ENCODE measurements around the gene BDH2.

Gene BDH2

DNA sequence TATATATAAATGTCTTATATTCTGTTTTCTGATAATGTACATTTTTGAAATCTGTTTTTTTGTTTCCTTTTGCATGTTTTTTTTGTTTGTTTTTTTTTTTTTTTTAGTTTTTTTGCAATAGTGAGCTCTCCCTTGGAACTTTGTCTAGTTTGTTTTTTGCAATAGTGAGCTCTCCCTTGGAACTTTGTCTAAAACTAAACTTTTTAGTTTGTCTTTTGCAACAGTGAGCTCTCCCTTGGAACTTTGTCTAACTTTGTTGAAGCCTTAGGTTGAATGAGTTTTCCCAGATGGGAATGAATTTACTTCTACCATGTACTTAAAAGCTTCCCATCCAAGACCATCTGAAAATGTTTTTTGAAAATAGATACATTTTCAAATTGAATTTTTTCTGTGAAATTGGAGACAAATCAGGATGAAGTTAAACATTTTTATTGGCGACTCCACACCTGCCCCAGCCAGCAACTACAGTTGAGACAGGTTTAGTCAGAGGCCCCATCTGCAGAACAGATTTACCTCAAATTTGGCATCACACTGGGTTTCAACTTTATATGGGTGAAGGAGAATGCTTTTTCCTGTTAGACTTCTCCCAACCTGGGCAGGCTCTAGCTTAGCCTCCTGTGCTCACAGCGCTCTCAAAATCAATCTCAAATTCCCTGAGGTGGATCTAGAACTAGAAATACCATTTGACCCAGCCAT, 39.0 kb downstream of the BDH2 start:
- no peak overlapping the region for H3K27ac ChIP-seq (ENCODE audit: low read length)
- no peaks in the 10 kb centered on the region for H3K4me1 ChIP-seq (ENCODE audit: control insufficient read depth, insufficient read depth, low read length)

DNA sequence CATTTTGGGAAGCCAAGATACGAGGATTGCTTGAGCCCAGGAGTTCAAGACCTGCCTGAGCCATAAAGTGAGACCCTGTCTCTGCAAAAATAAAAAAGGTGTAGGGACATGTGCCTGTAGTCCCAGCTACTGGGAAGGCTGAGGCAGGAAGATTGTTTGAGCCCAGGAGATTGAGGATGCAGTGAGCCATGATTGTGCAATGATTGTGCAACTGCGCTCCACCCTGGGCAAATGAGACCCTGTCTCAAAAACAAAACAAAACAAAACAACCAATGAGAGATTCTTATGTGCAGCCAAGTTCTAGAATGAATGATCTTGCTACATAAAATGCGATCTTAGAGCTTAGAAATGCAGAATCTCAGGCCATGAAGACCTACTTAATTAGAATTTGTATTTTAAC, 45.6 kb downstream of the BDH2 start:
- no peaks in the 10 kb centered on the region for H3K27me3 ChIP-seq (ENCODE audit: control insufficient read depth in 1 of 2, insufficient read depth in 2 of 2, low read length in 2 of 2)
- H3K27ac ChIP-seq (ENCODE audit: low read length): no peak overlapping the region
- no peak overlapping the region for H3K9ac ChIP-seq (ENCODE audit: low read length in 2 of 2)
- H3K4me1 ChIP-seq (ENCODE audit: control insufficient read depth, insufficient read depth, low read length): no peaks in the 10 kb centered on the region
- H3K9me3 ChIP-seq (ENCODE audit: control insufficient read depth in 2 of 2, low read length in 2 of 2): no peaks in the 10 kb centered on the region
- H3K36me3 ChIP-seq (ENCODE audit: control insufficient read depth in 2 of 2, insufficient read depth in 2 of 2, low read length in 2 of 2): peaks cover 0 to 2% of the 10 kb centered on the region in 2 donors
- H3K4me3 ChIP-seq (ENCODE audit: low read length in 2 of 2): no peak overlapping the region

More for the DNA sequence above, 39.0 kb downstream of the BDH2 start:
- Histone ChIP-seq H3K36me3 (ENCODE audit: control insufficient read depth in 2 of 2, insufficient read depth in 2 of 2, low read length in 2 of 2) (no peaks in the 10 kb centered on the region), H3K9me3 (ENCODE audit: control insufficient read depth in 2 of 2, low read length in 2 of 2) (no peaks in the 10 kb centered on the region), H3K27me3 (ENCODE audit: control insufficient read depth in 1 of 2, insufficient read depth in 2 of 2, low read length in 2 of 2) (no peaks in the 10 kb centered on the region), H3K9ac (ENCODE audit: low read length in 2 of 2) (no peak overlapping the region), H3K4me3 (ENCODE audit: low read length in 2 of 2) (no peak overlapping the region)

DNA sequence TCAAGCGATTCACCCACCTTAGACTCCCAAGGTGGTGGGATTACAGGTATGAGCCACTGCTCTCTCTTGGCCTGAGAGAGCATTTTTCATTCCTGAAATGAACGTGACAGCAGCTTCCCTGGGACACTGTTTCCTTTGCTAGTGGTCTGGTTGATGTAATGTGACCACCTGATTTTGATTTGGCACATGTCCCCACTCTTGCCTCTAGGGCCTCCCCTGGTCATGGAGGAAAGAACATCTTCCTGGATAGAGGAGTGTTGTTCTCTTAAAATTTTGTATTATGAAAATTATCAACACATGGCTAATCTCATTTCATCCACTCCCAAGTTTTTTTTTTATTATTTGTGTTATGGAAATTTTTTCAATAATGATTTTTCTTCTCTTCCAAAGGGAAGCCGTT, 46.9 kb downstream of the BDH2 start:
- Histone ChIP-seq H3K4me3 (ENCODE audit: low read length in 2 of 2) (no peak overlapping the region), H3K9me3 (ENCODE audit: control insufficient read depth in 2 of 2, low read length in 2 of 2) (no peaks in the 10 kb centered on the region), H3K27ac (ENCODE audit: low read length) (no peak overlapping the region), H3K4me1 (ENCODE audit: control insufficient read depth, insufficient read depth, low read length) (no peaks in the 10 kb centered on the region), H3K27me3 (ENCODE audit: control insufficient read depth in 1 of 2, insufficient read depth in 2 of 2, low read length in 2 of 2) (no peaks in the 10 kb centered on the region), H3K36me3 (ENCODE audit: control insufficient read depth in 2 of 2, insufficient read depth in 2 of 2, low read length in 2 of 2) (peaks cover 4 to 8% of the 10 kb centered on the region in 2 donors), H3K9ac (ENCODE audit: low read length in 2 of 2) (no peak overlapping the region)

DNA sequence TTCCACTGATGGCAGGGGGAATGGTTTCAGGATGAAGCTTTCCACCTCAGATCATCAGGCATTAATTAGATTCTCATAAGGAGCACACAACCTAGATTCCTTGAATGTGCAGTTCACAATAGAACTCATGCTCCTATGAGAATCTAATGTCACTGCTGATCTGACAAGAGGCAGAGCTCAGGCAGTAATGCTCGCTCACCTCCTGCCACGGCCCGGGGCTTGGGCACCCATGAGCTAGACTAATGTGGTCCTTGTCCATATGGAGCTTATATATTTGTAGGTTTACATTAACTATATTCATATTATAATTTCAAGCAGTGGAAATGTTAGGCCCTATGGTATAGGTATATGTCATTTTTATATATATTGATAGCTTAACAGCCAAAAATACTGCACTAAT, 47.5 kb downstream of the BDH2 start:
- Histone ChIP-seq H3K27me3 (ENCODE audit: control insufficient read depth in 1 of 2, insufficient read depth in 2 of 2, low read length in 2 of 2) (no peaks in the 10 kb centered on the region), H3K9me3 (ENCODE audit: control insufficient read depth in 2 of 2, low read length in 2 of 2) (no peaks in the 10 kb centered on the region), H3K27ac (ENCODE audit: low read length) (no peak overlapping the region), H3K4me3 (ENCODE audit: low read length in 2 of 2) (no peak overlapping the region), H3K9ac (ENCODE audit: low read length in 2 of 2) (no peak overlapping the region), H3K36me3 (ENCODE audit: control insufficient read depth in 2 of 2, insufficient read depth in 2 of 2, low read length in 2 of 2) (peaks cover 4 to 8% of the 10 kb centered on the region in 2 donors), H3K4me1 (ENCODE audit: control insufficient read depth, insufficient read depth, low read length) (no peaks in the 10 kb centered on the region)

DNA sequence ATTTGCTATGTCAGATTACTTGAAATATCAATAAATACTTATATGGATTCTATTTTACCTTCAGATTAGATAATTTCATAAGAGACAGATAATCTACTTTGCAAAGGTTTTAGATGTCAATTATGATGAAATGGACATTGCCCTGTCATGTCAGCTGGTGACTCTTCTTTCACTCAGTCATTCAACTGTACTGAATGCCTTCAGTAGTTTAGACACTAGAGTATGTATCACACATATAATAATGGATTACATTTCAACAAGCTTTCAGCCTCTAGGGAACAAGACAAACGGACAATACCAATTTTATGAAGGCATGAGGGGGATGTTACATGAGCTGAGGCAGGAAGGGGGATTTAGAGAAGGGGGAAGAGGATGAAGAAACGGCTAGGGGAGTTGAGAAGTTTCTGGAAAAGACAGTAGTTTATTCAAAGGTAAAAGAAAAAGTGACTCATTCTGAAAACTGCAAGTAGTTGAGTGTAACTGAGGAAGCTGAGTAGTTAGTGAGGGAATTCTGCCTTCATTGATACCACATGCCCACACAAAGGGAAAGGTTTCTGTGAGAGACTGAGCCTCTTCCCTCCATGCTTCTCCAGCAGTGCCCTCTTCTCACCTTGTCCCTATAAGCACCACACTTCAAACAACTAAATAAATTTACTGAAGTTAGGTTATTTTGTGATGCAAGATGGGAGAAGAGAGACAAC, 48.7 kb downstream of the BDH2 start:
- Histone ChIP-seq H3K27ac (ENCODE audit: low read length) (no peak overlapping the region), H3K4me3 (ENCODE audit: low read length in 2 of 2) (no peak overlapping the region), H3K27me3 (ENCODE audit: control insufficient read depth in 1 of 2, insufficient read depth in 2 of 2, low read length in 2 of 2) (no peaks in the 10 kb centered on the region), H3K9me3 (ENCODE audit: control insufficient read depth in 2 of 2, low read length in 2 of 2) (no peaks in the 10 kb centered on the region), H3K36me3 (ENCODE audit: control insufficient read depth in 2 of 2, insufficient read depth in 2 of 2, low read length in 2 of 2) (peaks cover 4 to 8% of the 10 kb centered on the region in 2 donors), H3K4me1 (ENCODE audit: control insufficient read depth, insufficient read depth, low read length) (no peaks in the 10 kb centered on the region), H3K9ac (ENCODE audit: low read length in 2 of 2) (no peak overlapping the region)

DNA sequence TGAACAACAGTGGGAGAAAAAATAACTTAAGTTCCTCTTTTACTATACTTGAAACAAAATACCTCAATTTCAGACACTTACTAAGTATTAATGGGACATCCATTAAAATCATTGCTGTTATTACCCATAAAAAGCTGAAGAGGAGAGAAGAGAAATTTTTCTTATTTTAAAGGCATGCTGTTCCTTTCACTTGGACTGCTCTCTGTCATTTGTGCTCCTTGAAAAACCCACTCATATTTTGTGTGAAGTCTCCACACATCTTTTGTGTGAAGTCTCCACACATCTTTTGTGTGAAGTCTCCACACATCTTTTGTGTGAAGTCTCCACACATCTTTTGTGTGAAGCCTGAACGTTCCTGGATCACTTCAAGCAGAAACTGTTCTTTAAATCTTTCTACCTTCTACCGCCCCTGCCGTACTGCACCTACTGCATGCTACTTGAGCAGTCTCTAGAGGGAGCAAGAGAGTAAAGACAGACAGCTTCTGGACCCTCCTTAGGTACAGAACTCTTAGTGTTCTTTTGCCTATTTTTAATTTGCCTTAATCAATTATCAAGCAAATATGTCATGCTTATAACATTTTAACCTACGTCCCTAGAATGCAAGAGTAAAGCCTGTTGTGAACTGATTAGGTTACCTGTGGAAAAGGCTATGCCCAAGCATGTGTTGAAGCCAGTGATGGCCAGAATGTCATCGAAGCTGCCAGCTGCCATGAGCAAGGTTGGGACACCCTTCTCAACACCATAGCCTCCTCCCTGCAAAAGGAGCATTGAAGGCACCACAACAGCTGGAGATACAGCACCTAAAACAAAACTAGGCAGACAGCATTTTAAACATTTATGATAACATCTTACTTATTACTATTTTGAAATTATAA, 53.0 kb downstream of the BDH2 start:
- H3K27me3 ChIP-seq (ENCODE audit: control insufficient read depth in 1 of 2, insufficient read depth in 2 of 2, low read length in 2 of 2): no peaks in the 10 kb centered on the region
- no peaks in the 10 kb centered on the region for H3K9me3 ChIP-seq (ENCODE audit: control insufficient read depth in 2 of 2, low read length in 2 of 2)
- no peak overlapping the region for H3K27ac ChIP-seq (ENCODE audit: low read length)
- H3K36me3 ChIP-seq (ENCODE audit: control insufficient read depth in 2 of 2, insufficient read depth in 2 of 2, low read length in 2 of 2): peaks cover 4 to 18% of the 10 kb centered on the region in 2 donors
- H3K4me1 ChIP-seq (ENCODE audit: control insufficient read depth, insufficient read depth, low read length): no peaks in the 10 kb centered on the region
- H3K4me3 ChIP-seq (ENCODE audit: low read length in 2 of 2): no peak overlapping the region
- H3K9ac ChIP-seq (ENCODE audit: low read length in 2 of 2): no peak overlapping the region

DNA sequence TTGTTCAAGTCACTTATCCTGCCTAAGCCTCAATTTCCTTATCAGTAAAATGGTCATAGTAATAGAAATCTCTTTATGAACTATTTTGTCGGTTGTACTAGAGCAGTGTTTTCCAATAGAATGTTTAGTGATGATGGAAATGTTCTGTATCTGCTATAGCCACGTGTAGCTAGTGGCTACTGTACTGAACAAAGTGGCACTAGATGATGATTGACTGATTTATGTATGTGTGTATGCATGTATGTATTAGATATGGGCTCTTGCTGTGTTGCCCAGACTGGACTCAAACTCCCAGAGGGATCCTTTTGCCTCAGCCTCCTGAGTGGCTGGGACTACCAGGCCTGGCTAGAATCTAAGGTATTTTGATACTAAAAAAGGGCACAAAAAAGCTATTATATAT, 55.5 kb downstream of the BDH2 start:
- H3K4me3 ChIP-seq (ENCODE audit: low read length in 2 of 2): no peak overlapping the region
- H3K36me3 ChIP-seq (ENCODE audit: control insufficient read depth in 2 of 2, insufficient read depth in 2 of 2, low read length in 2 of 2): peaks cover 4 to 18% of the 10 kb centered on the region in 2 donors
- H3K27ac ChIP-seq (ENCODE audit: low read length): no peak overlapping the region
- no peaks in the 10 kb centered on the region for H3K4me1 ChIP-seq (ENCODE audit: control insufficient read depth, insufficient read depth, low read length)
- H3K9ac ChIP-seq (ENCODE audit: low read length in 2 of 2): no peak overlapping the region
- H3K27me3 ChIP-seq (ENCODE audit: control insufficient read depth in 1 of 2, insufficient read depth in 2 of 2, low read length in 2 of 2): no peaks in the 10 kb centered on the region
- H3K9me3 ChIP-seq (ENCODE audit: control insufficient read depth in 2 of 2, low read length in 2 of 2): no peaks in the 10 kb centered on the region

DNA sequence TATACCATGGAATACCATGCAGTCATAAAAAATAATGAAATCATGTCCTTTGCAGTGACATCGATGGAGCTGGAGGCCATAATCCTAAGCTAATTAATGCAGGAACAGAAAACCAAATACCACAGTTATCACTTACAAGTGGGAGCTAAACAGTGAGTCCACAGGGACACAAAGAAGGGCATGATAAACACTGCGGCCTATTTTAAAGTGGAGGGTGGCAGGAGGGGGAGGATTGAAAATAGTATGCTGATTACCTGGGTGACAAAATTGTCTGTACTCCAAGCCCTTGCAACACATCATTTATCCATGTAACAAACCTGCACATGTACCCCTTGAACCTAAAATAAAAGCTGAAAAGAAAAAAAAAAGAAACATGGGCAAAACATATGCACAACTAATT, 63.5 kb downstream of the BDH2 start:
- Histone ChIP-seq H3K27ac (ENCODE audit: low read length) (no peak overlapping the region), H3K27me3 (ENCODE audit: control insufficient read depth in 1 of 2, insufficient read depth in 2 of 2, low read length in 2 of 2) (no peaks in the 10 kb centered on the region), H3K9ac (ENCODE audit: low read length in 2 of 2) (no peak overlapping the region), H3K4me3 (ENCODE audit: low read length in 2 of 2) (no peak overlapping the region), H3K4me1 (ENCODE audit: control insufficient read depth, insufficient read depth, low read length) (no peaks in the 10 kb centered on the region), H3K36me3 (ENCODE audit: control insufficient read depth in 2 of 2, insufficient read depth in 2 of 2, low read length in 2 of 2) (peaks cover 0 to 4% of the 10 kb centered on the region in 2 donors), H3K9me3 (ENCODE audit: control insufficient read depth in 2 of 2, low read length in 2 of 2) (no peaks in the 10 kb centered on the region)

DNA sequence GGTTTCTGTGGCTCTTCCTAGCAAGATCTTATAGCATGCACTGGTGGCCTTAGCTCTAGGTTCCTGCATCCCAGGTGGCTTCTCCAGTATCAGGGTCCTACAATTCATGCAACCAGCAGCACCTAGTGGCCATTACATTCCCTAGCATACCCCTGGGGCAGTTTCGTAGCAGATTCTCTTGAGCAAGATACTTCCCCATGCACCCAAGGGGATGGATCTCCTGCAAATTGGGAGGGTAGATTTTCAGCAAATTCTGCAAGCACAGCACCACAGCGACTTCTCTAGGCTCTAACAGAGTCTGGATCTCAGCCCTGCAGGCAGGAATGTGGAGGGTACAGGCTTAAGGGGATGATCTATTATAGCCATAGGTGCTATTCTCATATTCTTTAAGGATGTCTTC, 67.1 kb downstream of the BDH2 start:
- H3K4me1 ChIP-seq (ENCODE audit: control insufficient read depth, insufficient read depth, low read length): no peaks in the 10 kb centered on the region
- H3K9me3 ChIP-seq (ENCODE audit: control insufficient read depth in 2 of 2, low read length in 2 of 2): no peaks in the 10 kb centered on the region
- no peak overlapping the region for H3K4me3 ChIP-seq (ENCODE audit: low read length in 2 of 2)
- peaks cover 0 to 4% of the 10 kb centered on the region in 2 donors for H3K36me3 ChIP-seq (ENCODE audit: control insufficient read depth in 2 of 2, insufficient read depth in 2 of 2, low read length in 2 of 2)
- H3K9ac ChIP-seq (ENCODE audit: low read length in 2 of 2): no peak overlapping the region
- H3K27me3 ChIP-seq (ENCODE audit: control insufficient read depth in 1 of 2, insufficient read depth in 2 of 2, low read length in 2 of 2): no peaks in the 10 kb centered on the region
- no peak overlapping the region for H3K27ac ChIP-seq (ENCODE audit: low read length)

DNA sequence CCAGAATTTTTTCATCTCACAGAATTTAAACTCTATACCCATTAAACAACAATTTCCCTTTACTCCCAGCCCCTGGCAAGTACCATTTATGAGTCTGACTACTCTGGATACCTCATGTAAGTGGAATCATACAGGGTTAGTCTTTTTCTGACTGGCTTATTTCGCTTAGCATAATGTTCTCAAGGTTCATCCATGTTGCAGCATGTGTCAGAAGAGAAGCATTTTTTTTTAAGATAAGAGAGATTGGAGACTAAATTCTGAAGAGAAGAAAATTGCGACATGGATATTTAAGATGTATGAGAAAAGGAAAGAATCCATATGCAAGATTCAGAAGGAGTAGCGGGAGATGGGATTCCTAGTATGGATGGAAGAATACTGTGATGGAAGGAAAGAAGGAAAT, 68.8 kb downstream of the BDH2 start:
- Histone ChIP-seq H3K9ac (ENCODE audit: low read length in 2 of 2) (no peak overlapping the region), H3K9me3 (ENCODE audit: control insufficient read depth in 2 of 2, low read length in 2 of 2) (no peaks in the 10 kb centered on the region), H3K27ac (ENCODE audit: low read length) (no peak overlapping the region), H3K4me3 (ENCODE audit: low read length in 2 of 2) (no peak overlapping the region), H3K36me3 (ENCODE audit: control insufficient read depth in 2 of 2, insufficient read depth in 2 of 2, low read length in 2 of 2) (no peaks in the 10 kb centered on the region), H3K4me1 (ENCODE audit: control insufficient read depth, insufficient read depth, low read length) (no peaks in the 10 kb centered on the region), H3K27me3 (ENCODE audit: control insufficient read depth in 1 of 2, insufficient read depth in 2 of 2, low read length in 2 of 2) (no peaks in the 10 kb centered on the region)
